GM21515 (cell line): Measurements from ENCODE around the gene CMTM5.

Source experiments
- ATAC-seq: cut with Tn5 transposase; IDR thresholded peaks from one replicate; pipeline ENCODE4 v1.9.1; 2021; ENCODE audit not compliant: unreplicated experiment

CMTM5 gene

DNA sequence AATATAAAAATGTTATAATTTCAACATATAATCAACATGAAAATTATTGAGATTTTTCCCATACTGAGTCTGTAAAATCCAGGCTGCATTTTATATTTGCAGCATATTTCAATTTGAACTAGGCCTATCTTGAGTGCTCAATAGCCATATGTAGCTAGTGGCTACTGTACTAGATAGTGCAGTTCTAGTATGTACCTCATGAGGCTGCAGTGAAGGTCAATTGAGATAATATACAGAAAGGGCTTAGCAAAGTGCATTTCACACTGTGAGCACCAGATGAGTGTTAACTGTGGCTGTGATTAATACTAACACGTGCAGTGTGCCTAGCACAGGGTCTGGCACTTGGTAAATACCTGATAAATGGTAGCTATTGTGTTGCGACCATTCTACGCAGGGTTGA, 18.8 kb upstream of the CMTM5 start:
- ATAC-seq = no peak

DNA sequence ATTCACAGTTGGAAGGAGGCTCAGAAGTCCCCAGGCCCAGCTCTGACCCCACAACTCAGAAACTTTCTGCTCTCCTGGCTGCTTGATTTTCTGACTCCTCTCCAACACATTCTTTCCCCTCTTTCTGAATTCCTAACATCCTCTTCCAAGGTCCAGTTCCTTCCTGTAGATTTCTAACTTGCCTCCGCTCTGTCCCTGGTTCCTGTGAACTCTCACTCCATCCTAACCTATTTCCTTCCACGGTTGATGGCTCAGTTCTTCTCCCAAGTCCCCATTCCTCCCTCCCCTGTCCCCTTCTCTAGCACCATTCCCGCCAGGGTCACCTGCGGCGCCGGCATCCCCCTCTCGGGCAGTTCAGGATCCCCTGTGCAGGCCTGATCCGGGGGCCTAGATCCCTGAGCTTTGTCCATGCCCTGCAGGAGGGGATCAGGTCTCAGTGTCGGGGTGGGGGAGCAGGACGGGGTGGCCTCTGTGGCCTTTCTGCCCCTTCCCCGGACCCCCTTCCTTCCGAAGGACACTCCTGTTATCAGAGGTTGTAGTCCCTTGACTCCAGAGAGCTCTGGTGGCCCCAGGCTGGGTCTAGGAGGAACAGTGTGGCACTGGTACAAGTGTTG, 18.2 kb upstream of the CMTM5 start:
- ATAC-seq = no peak

DNA sequence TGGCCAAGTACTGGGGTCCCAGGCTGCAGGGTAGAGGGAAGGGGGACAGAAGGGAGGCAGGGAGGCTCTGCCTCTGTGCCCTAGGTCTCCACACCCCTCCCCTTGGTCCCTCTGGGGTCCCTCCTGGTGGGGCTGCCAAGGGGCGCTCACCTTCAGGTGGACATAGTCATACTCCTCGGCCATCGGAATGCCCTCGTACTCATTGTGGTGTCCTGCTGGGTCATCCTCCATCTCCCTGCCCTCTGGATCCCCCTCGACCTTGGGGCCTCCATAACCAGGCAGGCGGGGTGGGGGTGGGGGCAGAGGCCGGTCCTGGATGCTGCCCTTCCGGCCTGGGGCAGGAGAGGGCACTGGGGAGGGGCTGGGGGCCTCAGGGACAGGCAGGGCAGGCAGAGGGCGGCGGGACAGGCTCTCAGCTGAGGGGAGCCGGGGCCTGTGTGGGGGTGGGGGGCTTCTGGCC, 17.6 kb upstream of the CMTM5 start:
- ATAC-seq = no peak

DNA sequence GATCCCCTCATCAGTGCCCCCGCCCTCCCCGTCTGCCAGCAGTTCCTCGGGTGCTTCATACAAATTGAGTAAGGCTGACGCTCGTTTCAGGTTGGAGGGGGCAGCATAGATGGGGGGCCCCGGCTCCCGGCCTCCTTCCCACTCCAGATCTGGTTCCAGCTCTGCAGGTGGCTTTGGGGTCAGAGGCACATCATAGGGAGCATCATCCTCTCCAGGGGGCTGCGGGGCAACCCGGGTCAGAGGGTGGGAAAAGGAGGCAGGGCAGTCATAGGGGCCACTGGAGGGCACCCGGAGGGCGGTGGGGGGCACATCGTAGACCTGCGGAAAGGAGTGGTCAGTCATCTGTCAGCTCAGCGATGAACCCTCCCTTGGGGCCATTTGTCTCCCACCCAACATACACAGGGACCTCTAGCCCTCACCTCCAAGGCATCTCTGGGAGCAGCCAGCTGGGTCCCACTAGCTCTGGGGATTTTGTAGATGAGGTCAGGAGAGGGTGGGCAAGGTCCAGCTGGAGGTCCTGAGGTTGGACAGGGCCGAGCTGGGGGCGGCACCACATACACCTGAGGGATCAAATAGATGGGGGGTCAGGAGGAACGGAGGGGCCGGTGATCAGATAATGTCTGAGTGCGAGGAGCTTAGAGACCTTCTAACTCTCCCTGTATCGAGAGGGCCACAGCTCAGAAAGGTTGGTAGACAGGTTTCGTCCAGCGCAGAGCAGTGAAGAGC, 17.0 kb upstream of the CMTM5 start:
- no peak for ATAC-seq

DNA sequence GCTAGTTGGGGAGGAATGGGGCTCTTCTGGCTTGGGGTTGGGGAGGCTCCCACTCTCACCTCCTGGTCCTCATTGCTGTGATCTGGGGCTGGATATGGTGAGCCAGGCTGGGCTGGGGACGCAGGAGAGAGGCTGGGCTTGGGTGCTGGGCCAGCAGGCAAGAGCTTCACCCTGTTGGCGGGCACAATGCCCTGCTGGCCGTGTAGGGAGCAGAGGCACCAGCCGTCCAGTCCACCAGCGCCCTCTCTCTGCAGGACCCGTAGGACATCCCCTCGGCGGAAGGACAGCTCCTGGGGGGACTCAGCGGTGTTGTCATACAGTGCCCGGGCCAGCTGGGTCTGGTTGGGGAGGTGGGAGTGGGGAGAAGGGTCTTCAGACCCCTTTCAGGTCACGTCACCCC, 16.4 kb upstream of the CMTM5 start:
- ATAC-seq = no peak

DNA sequence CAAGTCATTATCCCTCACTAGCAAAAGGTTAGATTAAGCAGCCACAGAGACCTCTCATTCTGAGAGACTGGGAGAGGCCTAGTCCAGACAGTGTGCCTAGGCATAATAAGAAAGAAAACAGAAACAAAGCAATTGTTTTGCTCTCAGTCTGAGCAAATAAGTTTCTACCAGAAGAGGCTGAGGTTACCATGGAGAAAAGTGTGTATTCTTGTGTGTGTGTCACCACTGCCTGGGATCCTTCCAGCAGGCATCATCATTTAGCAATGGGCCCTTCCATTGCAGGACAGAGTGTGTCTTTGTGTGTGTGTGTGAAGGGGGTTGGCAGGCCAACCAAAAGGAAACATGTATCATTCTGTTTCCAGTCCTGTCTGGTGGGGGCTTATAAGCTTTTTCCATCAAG, 15.5 kb upstream of the CMTM5 start:
- no peak for ATAC-seq

DNA sequence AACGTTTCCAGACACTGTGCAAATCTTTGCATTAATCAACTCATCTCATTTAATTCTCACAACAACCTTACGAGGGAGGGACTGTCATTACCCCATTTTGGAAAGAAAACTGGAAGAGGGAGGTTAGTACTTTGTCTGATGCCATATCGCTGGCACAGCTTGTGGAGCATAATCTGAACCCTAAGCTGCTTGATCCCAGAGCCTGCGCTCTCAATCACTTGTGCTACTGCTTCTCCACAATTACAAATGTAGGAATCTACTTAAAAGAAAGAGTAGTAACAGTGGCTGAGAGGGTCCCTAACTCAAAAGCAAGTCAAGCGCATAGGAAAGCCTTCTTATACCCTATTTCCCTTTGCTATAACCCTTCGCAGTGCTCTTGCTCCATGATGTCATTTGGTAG, 15.1 kb upstream of the CMTM5 start:
- no peak for ATAC-seq

DNA sequence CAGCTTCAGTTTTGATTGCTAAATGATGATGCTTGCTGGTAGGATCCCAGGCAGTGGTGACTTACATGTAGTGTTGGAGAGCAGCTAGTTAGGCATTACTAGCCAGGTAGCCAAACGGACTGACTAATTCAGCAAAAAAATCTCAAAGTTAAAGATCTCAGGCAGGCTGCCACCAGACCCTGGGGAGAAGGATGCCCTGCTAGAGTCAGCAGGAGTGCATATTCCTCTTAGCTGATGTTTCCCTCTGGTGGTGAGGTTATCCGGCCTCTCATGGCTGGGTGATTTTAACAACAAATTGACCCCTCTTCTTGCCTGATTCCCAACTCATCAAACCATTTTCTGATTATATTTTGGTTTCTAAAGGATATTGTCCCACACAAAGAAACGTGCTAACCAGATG, 14.6 kb upstream of the CMTM5 start:
- ATAC-seq = no peak

DNA sequence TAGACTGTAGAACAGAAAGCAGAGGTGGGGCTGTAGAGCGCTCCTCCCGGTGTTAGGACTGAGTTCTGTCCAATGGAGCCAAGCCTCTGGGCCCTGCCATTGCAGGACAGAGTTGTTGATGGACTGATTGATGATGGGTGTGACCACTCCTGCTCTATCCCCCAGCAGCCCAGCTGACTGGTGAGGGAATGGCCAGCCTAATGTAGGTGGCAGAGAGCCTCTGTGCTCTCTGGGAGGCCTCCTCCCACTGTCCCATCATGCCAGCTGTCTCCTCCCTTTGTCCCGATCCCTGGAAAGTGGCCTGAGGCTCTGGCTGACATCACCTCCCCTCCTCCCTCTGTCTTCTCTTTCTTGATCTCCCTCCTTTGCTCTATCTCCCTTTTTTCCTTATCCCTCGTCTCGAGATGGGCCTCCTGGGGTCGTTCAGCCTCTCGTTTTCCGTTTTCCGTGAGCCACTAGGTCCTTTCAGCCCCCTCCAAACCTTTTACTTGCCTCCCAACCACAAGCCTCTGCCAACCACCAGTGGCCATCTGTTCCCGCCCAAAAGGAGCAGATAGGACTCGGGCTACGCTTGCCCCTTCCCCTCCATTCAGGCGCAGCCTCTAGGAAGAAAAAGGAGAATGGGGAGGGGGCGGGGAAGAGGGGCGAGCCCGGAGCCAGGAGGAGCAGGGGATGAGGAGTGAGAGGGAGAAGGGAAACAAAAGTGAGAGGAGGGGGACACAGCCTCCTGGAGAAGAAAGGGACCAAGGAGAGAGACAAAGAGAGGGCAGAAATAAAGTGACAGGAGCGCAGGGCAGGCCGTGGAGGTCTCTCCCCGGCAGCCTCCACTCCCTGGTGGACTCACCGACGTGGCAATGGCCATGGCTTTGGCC, 12.4 kb upstream of the CMTM5 start:
- ATAC-seq = no peak

DNA sequence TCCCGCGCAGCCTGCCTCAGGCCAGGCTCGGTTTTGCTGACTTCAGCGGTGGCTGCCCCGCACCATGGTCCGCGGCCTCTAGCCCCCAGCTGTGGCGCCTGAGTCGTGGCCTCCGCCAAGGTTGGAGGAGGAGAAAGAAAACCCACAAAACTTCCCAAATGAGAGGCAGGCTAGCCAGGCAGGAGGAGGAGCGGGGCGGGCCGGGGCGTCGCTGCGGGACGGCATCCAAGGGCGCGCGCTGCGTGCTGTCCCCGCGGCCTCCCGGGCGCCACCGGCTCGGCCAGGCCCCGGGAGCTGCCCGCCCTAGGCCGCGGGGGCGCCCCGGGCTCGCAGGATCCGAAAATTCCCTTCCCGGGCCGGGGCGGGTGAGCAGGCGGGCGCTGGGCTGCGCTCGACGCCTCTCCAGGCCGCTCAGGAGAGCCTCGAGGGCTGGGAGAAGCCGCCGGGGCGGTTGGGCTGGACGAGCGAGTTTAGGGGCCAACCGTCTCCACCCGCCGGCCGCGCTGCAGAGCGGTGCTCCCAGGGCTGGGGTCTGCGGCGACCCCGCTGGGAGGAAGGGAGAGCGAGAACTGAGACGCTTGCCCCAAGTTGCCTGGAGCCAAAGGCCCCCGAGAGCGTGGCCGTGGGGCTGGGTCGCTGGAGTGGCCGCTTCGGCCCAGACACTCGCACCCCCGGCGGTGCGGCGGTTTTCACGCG, 11.7 kb upstream of the CMTM5 start, which contains the start of gene EFS:
Gene EFS, minus strand, starts transcription at position 137 of the 696 bp plus-strand sequence. CDS start 147 bp downstream, outside the sequence.
- no peak for ATAC-seq

DNA sequence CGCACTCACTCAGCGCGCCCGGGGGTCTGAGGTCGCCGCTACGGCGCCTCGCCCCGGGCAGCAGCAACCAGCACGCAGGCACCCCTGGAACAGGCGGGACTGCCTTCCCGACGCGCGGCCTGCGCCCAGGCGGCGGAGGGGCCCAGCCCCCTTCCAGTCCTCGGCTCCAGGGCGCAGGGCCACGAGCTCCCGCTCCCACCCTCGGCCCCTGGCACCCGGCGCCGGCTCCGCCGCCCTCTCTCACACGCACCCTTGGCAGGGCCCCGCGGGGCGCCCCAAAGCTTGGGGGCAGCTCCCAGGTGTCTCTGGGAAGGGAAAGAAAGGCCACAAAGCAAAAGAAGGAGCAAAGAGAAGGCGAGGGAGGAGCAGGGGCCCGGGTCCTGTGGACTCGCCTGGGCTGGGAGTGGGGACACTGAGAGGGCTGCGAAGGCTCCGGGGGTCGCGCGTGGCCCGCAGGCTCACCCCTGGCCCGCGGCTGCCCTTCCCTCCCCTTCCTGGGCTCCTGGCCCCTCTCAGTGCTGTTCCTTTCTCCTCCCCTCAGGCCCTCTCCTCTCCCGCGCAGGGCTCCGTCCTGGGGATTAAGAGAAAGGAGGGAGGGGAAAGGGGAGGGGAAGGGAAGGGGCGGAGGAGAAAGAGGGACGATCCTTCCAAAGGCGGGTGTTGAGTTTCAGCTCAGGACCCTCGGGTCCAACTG, 11.0 kb upstream of the CMTM5 start:
- ATAC-seq = no peak

DNA sequence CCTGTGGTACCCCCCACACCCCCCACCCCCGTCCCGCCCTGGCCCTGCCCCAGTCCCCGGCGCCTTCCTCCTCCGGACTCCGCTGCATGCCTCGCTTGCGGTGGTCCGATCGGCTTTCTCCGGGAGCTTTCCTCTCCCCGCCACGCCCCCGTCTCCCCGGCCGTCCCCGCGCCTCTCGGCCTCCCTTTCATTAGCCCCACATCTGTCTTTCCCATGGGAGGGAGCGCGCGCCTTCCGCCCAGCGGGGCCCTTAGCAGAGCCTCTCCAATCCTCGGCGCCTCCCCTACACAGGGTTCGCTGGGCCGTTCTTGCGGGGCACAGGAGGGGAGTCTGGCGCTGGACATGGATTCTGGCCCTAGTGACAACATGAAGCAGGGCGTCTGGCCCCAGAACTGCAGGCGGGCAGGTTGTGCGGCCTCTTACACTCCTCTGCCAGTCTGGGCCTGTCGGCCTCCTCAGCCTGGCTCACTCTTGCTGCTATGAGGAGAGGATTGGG, 10.4 kb upstream of the CMTM5 start:
- ATAC-seq = no peak

DNA sequence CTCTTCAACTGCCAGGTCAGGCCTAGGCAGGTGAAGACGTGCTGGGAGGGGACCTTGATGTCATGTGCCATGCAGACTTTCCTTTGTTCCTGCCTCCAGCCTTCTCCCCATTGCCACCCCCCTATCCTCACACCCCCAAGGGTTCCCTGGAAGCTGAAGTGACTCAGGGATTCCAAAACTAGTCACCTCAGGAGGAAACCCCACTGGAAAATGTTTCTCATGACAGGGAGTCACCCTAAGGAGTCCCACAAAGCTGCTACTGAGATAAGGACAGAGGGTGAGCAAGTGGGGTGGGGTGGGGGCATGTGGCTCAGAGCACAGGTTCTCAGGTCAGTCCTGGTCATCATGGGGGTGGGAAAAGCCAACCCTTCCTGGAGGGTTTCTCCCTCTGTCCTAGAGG, 6.6 kb upstream of the CMTM5 start:
- ATAC-seq = no peak

DNA sequence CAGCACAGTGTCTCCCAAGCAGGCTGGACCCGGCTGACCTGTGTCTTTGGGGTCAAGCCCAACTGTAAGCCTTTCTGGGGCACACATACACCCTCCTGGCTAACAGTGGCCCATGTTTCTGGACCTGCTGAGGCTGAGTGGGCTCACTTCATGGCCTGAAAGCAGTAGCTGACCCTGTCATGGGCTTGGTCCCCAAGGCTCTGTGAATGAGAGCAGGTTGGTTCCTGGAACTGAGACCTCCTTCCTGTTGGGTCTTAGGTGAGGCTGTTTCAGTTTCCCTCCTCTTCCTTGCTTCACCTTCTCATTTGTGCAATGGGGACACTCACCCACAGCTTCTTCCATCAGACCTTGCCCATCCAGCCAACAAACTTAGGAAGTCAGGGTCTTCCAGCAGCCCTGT, 5.0 kb upstream of the CMTM5 start:
- ATAC-seq = no peak

DNA sequence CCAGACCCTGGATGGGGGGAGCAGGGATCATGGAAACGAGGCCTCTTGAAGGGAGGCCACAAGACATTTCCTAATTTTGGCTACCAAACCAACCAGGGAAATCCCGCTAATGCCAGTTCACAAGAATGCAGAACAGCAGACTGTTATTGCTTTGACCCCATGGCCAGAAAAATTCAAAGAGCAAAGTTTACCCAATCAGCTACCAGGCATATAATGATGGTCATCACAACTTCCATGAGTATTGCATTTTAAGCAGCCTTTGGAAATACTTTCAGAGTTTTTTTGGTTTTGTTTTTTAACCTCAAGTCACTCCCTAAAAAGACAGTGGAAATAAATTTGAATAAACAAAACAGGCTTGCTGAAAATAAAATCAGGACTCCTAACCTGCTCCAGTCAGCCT, 4.3 kb upstream of the CMTM5 start, which contains the start of gene IL25:
Gene IL25, plus strand, starts transcription at position 301 of the 400 bp plus-strand sequence.
- ATAC-seq = no peak

DNA sequence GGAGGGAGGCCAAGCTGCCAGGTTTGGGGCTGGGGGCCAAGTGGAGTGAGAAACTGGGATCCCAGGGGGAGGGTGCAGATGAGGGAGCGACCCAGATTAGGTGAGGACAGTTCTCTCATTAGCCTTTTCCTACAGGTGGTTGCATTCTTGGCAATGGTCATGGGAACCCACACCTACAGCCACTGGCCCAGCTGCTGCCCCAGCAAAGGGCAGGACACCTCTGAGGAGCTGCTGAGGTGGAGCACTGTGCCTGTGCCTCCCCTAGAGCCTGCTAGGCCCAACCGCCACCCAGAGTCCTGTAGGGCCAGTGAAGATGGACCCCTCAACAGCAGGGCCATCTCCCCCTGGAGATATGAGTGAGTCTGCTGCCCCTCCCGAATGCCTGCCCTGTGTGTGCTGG, 3.8 kb upstream of the CMTM5 start:
- ATAC-seq = no peak

DNA sequence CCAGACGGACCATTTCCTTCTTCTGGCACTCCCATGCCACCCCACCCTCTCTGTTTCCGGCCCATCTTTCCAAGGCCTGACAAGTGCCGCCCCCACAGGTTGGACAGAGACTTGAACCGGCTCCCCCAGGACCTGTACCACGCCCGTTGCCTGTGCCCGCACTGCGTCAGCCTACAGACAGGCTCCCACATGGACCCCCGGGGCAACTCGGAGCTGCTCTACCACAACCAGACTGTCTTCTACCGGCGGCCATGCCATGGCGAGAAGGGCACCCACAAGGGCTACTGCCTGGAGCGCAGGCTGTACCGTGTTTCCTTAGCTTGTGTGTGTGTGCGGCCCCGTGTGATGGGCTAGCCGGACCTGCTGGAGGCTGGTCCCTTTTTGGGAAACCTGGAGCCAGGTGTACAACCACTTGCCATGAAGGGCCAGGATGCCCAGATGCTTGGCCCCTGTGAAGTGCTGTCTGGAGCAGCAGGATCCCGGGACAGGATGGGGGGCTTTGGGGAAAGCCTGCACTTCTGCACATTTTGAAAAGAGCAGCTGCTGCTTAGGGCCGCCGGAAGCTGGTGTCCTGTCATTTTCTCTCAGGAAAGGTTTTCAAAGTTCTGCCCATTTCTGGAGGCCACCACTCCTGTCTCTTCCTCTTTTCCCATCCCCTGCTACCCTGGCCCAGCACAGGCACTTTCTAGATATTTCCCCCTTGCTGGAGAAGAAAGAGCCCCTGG, 1.2 kb upstream of the CMTM5 start:
- ATAC-seq = no peak

DNA sequence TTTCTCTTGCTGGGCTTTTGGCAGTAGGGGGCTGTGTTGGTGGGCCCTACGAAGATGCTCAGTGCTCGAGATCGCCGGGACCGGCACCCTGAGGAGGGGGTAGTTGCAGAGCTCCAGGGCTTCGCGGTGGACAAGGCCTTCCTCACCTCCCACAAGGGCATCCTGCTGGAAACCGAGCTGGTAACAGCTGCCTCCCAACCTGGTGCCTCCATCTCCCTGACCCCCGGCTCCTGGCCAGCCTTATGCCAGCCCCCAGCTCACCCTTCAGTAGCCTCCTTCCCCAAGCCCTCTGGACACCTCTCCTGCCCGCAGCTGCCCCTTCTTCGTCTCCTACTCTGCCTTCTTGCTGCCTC, 328 bp downstream of the CMTM5 start:
- no peak for ATAC-seq
